Measurements from ENCODE around the gene ANO1.

- TF ChIP-seq POLR2A (IDR thresholded peaks at IDR 0.05): no peak
- no peak for TF ChIP-seq CTCF (IDR thresholded peaks at IDR 0.05)
Measured at GRCh38 chr11:70230151-70230839, 152.2 kb downstream of the ANO1 start.

Measured in Peyer's patch (tissue), 4 donors.